SU-DHL-6 (cell line): ENCODE results near the gene DLK1.

ENCODE experiments used
- H2AFZ ChIP-seq: fragments of 200-600 bp; sonication (generic); 2 replicates; pipeline ENCODE4 v1.6.1; 2014; ENCODE audit warnings: low read depth, mild to moderate bottlenecking, moderate library complexity, mixed read lengths, antibody characterized with exemption, low read length; ENCODE audit not compliant: severe bottlenecking
- H3F3A ChIP-seq: fragments of 200-600 bp; shearing (Covaris generic); 2 replicates; pipeline ENCODE4 v1.6.0; 2016; ENCODE audit warnings: antibody characterized with exemption, mild to moderate bottlenecking; ENCODE audit not compliant: insufficient read depth
- H3K27ac ChIP-seq: fragments of 200-600 bp; sonication (generic); 2 replicates; pipeline ENCODE4 v1.5.1; 2016; ENCODE audit warnings: low read depth, mild to moderate bottlenecking, low read length, moderate library complexity, mixed read lengths
- H3K27me3 ChIP-seq: fragments of 200-600 bp; sonication (generic), shearing (Covaris generic); 2 replicates; pipeline ENCODE4 v1.6.0; 2014; ENCODE audit warnings: mild to moderate bottlenecking, low read length
- H3K36me3 ChIP-seq: fragments of 200-600 bp; sonication (generic); 2 replicates; pipeline ENCODE4 v1.6.1; 2014; ENCODE audit warnings: mild to moderate bottlenecking, low read length, mixed read lengths
- H3K4me2 ChIP-seq: fragments of 300-600, 200-600 bp; shearing (Covaris generic), sonication (generic); 2 replicates; pipeline ENCODE4 v1.6.0; 2014; ENCODE audit warnings: low read length, low read depth, mild to moderate bottlenecking; ENCODE audit not compliant: poor library complexity, severe bottlenecking
- H3K4me3 ChIP-seq: fragments of 200-600 bp; sonication (generic); 2 replicates; pipeline ENCODE4 v1.5.1; 2014; ENCODE audit warnings: antibody characterized with exemption, low read length, mild to moderate bottlenecking, mixed read lengths; ENCODE audit not compliant: insufficient read depth, poor library complexity, severe bottlenecking
- H3K79me2 ChIP-seq: fragments of 200-600 bp; sonication (generic); 2 replicates; pipeline ENCODE4 v1.6.1; 2014; ENCODE audit warnings: mild to moderate bottlenecking, low read length, moderate library complexity; ENCODE audit not compliant: insufficient read depth
- H3K9ac ChIP-seq: fragments of 200-600 bp; sonication (generic); 2 replicates; pipeline ENCODE4 v1.7.0; 2014; ENCODE audit warnings: mild to moderate bottlenecking, low read length
- H3K9me2 ChIP-seq: fragments of 200-600 bp; sonication (generic); replicated peaks from 2 replicates; pipeline ENCODE4 v1.6.1; 2014; ENCODE audit warnings: low read length; ENCODE audit not compliant: insufficient read depth
- H3K9me3 ChIP-seq: fragments of 200-600 bp; sonication (generic); 2 replicates; pipeline ENCODE4 v1.6.1; 2014; ENCODE audit warnings: low read length, mixed read lengths; ENCODE audit not compliant: insufficient read depth
- H4K20me1 ChIP-seq: fragments of 200-600 bp; sonication (generic); 2 replicates; pipeline ENCODE4 v1.6.1; 2014; ENCODE audit warnings: low read depth, mild to moderate bottlenecking, antibody characterized with exemption, low read length, moderate library complexity, mixed read lengths
- EZH2phosphoT487 ChIP-seq: fragments of 200-600 bp; sonication (generic), shearing (Covaris generic); conservative IDR thresholded peaks from 2 replicates; pipeline ENCODE4 v1.6.1; 2018; ENCODE audit warnings: mild to moderate bottlenecking, antibody characterized with exemption, low read length, moderate library complexity, mixed read lengths
- TF ChIP-seq, protein P1 (sequence below): fragments of 200-600 bp; sonication (generic); IDR thresholded peaks from one replicate; pipeline ENCODE4 v1.5.1; 2017; ENCODE audit warnings: antibody characterized with exemption, mild to moderate bottlenecking, low read length, moderate library complexity; ENCODE audit not compliant: insufficient read depth, poor library complexity, severe bottlenecking

The DLK1 gene

DNA sequence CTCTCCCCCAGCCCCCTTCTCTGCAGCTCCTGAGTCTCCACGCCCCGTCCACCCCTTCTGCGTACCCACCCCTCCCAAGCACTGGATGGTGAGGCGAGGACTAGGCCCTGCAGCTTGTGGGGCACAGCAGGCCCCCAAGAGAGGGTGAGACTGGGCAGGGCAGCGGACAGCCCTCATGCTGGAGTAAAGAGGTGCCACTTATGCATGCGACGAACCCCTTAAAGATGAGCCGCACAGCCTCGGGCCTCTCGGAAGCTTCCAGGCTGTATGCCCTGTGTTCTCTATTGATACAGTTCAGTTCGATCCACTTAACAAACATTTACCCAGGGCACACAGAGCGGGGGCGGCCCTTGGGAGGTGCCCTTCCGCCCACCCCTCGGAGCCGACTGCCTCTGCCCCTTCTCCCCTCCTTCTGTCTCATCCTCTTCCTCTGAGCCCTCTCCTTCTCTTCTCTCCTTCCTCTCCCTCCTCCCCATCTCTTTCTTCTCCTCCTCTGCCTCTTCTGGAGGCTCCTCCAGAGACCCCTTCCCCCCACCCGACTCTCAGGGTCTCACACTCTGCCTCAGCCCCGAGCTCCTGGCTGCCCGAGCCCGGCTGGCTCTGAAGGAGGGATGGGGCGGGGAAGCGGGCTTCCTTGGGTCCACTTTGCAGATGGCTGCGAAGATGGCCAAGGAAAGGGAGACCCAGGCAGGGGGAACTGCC lies 32.7 kb upstream of the DLK1 start:
- Histone ChIP-seq H3K36me3 (no peaks in the 10 kb centered on the region), H3F3A (no peaks in the 10 kb centered on the region), H3K9me3 (no peaks in the 10 kb centered on the region), H3K27ac (no peak overlapping the region), H3K79me2 (no peaks in the 10 kb centered on the region), H3K4me2 (no peak overlapping the region), H4K20me1 (no peaks in the 10 kb centered on the region), H2AFZ (no peak overlapping the region), H3K4me3 (no peak overlapping the region), H3K9ac (no peak overlapping the region), H3K9me2 (no peaks in the 10 kb centered on the region), H3K27me3 (no peaks in the 10 kb centered on the region)
- TF ChIP-seq EZH2phosphoT487, result no peak
- TF ChIP-seq, protein P1, sequence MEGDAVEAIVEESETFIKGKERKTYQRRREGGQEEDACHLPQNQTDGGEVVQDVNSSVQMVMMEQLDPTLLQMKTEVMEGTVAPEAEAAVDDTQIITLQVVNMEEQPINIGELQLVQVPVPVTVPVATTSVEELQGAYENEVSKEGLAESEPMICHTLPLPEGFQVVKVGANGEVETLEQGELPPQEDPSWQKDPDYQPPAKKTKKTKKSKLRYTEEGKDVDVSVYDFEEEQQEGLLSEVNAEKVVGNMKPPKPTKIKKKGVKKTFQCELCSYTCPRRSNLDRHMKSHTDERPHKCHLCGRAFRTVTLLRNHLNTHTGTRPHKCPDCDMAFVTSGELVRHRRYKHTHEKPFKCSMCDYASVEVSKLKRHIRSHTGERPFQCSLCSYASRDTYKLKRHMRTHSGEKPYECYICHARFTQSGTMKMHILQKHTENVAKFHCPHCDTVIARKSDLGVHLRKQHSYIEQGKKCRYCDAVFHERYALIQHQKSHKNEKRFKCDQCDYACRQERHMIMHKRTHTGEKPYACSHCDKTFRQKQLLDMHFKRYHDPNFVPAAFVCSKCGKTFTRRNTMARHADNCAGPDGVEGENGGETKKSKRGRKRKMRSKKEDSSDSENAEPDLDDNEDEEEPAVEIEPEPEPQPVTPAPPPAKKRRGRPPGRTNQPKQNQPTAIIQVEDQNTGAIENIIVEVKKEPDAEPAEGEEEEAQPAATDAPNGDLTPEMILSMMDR, result no peak

DNA sequence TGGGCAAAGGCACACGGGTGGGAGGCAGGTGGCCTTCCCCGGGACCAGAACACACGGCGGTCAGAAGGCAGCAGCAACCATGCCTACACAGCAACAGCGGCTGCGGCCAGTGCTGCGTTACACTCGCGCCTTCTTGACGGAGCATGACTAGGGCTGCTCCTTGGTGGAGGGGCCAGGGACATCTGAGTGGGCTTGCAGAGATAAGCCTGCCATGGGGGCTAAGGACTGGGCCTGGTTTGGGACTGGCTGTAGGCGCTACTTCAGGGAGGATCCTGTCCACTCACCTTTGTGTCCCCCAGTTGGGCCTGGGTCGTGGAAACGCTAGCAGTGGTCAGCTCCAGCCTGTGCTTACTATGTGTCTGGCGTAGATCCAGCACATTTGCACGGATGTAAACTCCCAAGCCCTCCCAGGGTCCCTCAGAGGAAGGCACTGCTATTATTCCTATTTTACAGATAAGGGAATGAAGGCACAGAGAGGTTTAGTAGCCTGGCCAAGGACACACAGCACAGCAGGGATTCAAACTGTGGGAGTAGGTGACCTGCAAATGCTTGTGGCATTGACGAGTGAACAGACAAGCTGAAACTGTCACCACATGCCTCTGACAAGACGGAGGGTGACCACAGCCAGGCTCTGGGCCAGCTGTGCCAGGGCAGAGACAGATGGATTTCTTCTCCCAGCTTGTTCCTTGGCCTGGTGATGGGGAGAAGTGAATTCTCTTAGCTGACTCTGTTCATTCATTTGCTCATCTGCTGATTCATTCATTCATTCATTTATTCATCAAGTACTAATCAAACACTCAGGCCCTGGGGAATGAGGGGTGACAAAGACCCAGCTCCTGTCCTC lies 31.9 kb upstream of the DLK1 start:
- H3K79me2 ChIP-seq, result no peaks in the 10 kb centered on the region
- no peaks in the 10 kb centered on the region for H3K9me2 ChIP-seq
- no peaks in the 10 kb centered on the region for H3F3A ChIP-seq
- no peaks in the 10 kb centered on the region for H3K9me3 ChIP-seq
- H2AFZ ChIP-seq, result no peak overlapping the region
- no peaks in the 10 kb centered on the region for H3K27me3 ChIP-seq
- no peak overlapping the region for H3K27ac ChIP-seq
- H3K9ac ChIP-seq, result no peak overlapping the region
- no peaks in the 10 kb centered on the region for H3K36me3 ChIP-seq
- no peaks in the 10 kb centered on the region for H4K20me1 ChIP-seq
- H3K4me2 ChIP-seq, result no peak overlapping the region
- no peak for TF ChIP-seq EZH2phosphoT487
- TF ChIP-seq, protein P1, result no peak
- H3K4me3 ChIP-seq, result no peak overlapping the region

DNA sequence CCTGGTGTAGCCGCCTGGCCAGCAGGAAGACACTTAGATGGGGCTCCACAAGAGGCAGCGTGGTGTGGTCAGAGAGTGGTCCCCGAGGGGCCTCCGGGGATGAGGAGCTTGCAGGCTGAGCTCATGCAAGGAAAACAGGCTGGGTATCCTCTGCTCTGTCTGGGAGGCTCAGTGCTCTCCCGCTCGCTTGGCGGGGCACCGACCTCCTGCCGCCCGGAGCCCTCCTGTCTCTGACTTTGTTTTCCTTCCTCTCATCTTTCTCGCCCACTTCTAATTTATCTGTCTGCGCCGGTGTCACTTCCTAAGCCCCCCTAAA lies 31.3 kb upstream of the DLK1 start:
- Histone ChIP-seq H3K9me3 (no peaks in the 10 kb centered on the region), H3K9ac (no peak overlapping the region), H3F3A (no peaks in the 10 kb centered on the region), H3K79me2 (no peaks in the 10 kb centered on the region), H3K27ac (no peak overlapping the region), H4K20me1 (no peaks in the 10 kb centered on the region), H3K4me3 (no peak overlapping the region), H3K27me3 (no peaks in the 10 kb centered on the region), H3K4me2 (no peak overlapping the region), H3K36me3 (no peaks in the 10 kb centered on the region), H2AFZ (no peak overlapping the region), H3K9me2 (no peaks in the 10 kb centered on the region)
- TF ChIP-seq, protein P1, result no peak
- TF ChIP-seq EZH2phosphoT487, result no peak
